ENCODE measurements around the gene CBX3. TPM values are rescaled to one million over a fixed set of nuclear protein-coding genes. Genes with fewer than 3 reads are reported as not detected.
"Not testable (repeated sequence)": the region's sequence is repeated elsewhere in the genome, so short reads cannot be mapped to it uniquely, and the experiment has no call there.

CBX3 gene
- total RNA-seq, 1 donor from 2014 or later = 225 TPM

DNA sequence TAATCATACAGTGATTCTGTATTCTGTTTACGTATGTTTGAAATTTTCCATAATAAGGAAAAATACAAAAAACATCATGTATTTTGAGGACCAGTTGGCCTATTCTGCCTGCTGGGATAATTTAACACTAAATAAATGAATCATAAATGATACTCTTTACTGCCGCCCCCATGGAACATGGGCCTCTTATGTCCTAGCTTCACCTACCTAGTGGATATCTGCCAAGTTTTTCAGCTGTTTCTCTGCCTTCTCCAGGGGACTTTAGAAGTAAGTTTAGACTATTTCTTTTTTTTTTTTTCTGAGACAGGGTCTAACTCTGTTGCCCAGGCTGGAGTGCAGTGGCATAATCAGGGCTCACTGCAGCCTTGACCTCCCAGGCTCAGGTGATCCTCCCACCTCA lies 39.1 kb upstream of the CBX3 start:
- Mint-ChIP-seq H3K36me3 (no peaks in the 10 kb centered on the region), H3K27me3 (ENCODE audit: low read depth) (no peaks in the 10 kb centered on the region), H3K4me3 (no peak overlapping the region), H3K4me1 (peaks cover 6% of the 10 kb centered on the region), H3K9me3 (no peaks in the 10 kb centered on the region), H3K27ac (no peak overlapping the region)
- DNase-seq (ENCODE audit: low spot score in 2 of 2, unreplicated experiment in 2 of 2) = no peak
- TF ChIP-seq, protein P1, sequence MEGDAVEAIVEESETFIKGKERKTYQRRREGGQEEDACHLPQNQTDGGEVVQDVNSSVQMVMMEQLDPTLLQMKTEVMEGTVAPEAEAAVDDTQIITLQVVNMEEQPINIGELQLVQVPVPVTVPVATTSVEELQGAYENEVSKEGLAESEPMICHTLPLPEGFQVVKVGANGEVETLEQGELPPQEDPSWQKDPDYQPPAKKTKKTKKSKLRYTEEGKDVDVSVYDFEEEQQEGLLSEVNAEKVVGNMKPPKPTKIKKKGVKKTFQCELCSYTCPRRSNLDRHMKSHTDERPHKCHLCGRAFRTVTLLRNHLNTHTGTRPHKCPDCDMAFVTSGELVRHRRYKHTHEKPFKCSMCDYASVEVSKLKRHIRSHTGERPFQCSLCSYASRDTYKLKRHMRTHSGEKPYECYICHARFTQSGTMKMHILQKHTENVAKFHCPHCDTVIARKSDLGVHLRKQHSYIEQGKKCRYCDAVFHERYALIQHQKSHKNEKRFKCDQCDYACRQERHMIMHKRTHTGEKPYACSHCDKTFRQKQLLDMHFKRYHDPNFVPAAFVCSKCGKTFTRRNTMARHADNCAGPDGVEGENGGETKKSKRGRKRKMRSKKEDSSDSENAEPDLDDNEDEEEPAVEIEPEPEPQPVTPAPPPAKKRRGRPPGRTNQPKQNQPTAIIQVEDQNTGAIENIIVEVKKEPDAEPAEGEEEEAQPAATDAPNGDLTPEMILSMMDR (IDR thresholded peaks at IDR 0.05; ENCODE audit: unreplicated experiment) = no peak

DNA sequence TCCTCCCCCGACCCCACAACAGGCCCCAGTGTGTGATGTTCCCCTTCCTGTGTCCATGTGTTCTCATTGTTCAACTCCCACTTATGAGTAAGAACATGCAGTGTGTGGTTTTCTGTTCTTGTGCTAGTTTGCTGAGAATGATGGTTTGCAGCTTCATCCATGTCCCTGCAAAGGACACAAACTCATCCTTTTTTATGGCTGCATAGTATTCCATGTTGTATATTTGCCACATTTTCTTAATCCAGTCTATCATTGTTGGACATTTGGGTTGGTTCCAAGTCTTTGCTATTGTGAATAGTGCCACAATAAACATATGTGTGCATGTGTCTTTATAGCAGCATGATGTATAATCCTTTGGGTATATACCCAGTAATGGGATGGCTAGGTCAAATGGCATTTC lies 37.7 kb upstream of the CBX3 start:
- H3K36me3 Mint-ChIP-seq; DNase-seq (ENCODE audit: low spot score in 2 of 2, unreplicated experiment in 2 of 2): not testable (repeated sequence)

DNA sequence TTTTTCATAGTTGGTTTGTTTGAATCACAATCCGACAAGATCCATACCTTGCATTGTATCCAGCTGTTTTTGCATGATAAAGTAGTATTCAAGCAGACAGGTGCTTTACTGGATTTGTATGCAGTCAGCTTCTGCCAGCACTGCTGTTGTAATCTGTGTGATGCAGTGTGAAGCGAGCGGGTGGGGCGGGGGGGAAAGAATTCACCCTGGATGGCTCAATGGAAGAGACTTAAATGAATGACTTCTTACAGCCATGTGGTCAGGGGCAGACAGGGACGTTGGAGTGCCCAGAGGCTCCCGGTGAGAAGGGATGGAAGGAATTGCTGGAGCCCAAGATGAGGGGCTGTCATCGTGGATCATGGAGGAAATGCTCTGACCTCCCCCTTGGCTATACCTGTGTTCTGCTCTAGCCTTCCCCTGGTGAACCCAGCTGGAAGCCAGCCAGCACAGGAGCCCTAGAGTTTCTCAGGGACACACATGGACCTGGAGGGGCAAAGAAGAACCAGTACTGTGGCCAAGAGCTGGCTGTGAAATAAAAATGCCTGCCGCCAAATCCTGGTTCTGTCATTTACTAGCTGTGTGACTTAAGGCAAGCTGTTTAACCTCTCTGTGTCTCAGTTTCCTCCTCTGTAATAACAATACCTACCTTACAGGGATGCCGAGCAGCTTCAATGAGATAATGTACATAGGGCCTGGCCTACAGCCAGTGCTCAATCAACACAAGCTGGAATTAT lies 35.4 kb upstream of the CBX3 start:
- Mint-ChIP-seq H3K27me3 (ENCODE audit: low read depth) (no peaks in the 10 kb centered on the region), H3K27ac (no peak overlapping the region), H3K9me3 (no peaks in the 10 kb centered on the region), H3K4me1 (no peaks in the 10 kb centered on the region), H3K36me3 (no peaks in the 10 kb centered on the region), H3K4me3 (no peak overlapping the region)
- TF ChIP-seq, protein P1 (IDR thresholded peaks at IDR 0.05; ENCODE audit: unreplicated experiment) = no peak
- no peak for DNase-seq (ENCODE audit: low spot score in 2 of 2, unreplicated experiment in 2 of 2)

More for the DNA sequence above, 37.7 kb upstream of the CBX3 start:
- H3K27ac Mint-ChIP-seq; H3K27me3 Mint-ChIP-seq (ENCODE audit: low read depth); H3K9me3 Mint-ChIP-seq; H3K4me1 Mint-ChIP-seq; H3K4me3 Mint-ChIP-seq: not testable (repeated sequence)

DNA sequence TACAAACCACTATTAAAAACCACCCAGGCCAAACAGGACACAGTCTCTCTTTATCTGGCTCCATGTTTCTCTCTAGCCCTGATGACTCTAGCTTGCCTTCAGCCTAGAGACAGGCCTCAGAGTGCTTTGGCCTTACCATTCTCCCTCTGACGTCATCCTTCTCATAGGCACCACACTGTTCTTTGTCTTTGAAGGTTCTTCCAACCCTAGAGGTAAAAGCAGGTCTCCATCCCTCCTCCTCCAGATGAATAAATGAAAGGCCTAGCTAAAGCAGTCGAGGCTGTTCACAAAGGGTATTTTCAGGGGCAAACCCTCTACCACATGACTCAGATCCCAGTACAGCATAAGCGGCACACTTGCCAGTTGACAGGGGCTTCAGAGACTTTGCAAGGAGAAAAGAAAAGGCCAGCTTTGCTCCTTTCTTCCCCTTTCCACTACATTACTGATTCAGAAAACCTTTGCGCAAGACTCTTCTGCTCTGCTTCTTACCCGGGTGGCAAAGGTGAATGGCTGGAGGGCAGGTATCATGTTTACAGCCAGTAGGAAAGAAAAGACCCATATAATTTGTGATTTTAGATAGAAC lies 34.8 kb upstream of the CBX3 start:
- Mint-ChIP-seq H3K4me1 (no peaks in the 10 kb centered on the region), H3K27me3 (ENCODE audit: low read depth) (no peaks in the 10 kb centered on the region)
- DNase-seq (ENCODE audit: low spot score in 2 of 2, unreplicated experiment in 2 of 2) = no peak

DNA sequence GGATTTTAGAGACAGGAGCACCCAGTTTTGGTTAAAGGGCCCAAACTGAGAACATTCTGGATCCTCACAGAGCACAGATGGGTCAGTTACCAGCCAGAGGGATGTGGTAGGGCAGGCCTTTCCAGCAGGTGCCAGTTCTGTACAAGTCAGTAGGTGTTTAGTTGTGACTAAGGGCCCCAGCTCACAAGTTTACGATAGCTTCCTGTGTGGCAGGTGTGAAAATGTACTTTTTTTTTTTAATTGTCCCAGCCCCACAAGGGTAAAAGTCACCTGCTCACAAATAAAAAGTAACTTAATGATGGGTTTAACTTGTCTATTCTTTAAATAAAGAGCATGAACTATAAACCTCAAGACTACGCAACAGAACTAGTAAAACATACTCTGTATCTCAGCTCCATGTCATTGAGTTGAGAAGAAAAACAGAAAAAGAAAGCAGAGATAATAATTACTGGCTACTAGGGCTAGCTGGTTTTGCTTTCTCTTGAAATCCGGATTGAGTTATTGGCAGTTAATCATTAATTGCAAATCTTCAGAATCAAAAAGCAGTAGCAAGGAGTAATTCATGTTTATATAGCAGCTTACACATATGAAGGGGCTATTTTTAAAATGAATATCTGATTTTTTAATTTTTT lies 34.1 kb upstream of the CBX3 start:
- DNase-seq (ENCODE audit: low spot score in 2 of 2, unreplicated experiment in 2 of 2) = no peak
- no peaks in the 10 kb centered on the region for H3K27me3 Mint-ChIP-seq (ENCODE audit: low read depth)
- H3K9me3 Mint-ChIP-seq = peaks cover 8% of the 10 kb centered on the region
- no peak overlapping the region for H3K27ac Mint-ChIP-seq
- no peaks in the 10 kb centered on the region for H3K4me1 Mint-ChIP-seq
- H3K36me3 Mint-ChIP-seq = peaks cover 6% of the 10 kb centered on the region
- H3K4me3 Mint-ChIP-seq = no peak overlapping the region
- TF ChIP-seq, protein P1 (IDR thresholded peaks at IDR 0.05; ENCODE audit: unreplicated experiment) = no peak

More for the DNA sequence above, 34.8 kb upstream of the CBX3 start:
- H3K36me3 Mint-ChIP-seq = peaks cover 3% of the 10 kb centered on the region
- TF ChIP-seq, protein P1 (IDR thresholded peaks at IDR 0.05; ENCODE audit: unreplicated experiment) = no peak
- H3K4me3 Mint-ChIP-seq = no peak overlapping the region
- no peak overlapping the region for H3K27ac Mint-ChIP-seq
- H3K9me3 Mint-ChIP-seq = peaks cover 4% of the 10 kb centered on the region

DNA sequence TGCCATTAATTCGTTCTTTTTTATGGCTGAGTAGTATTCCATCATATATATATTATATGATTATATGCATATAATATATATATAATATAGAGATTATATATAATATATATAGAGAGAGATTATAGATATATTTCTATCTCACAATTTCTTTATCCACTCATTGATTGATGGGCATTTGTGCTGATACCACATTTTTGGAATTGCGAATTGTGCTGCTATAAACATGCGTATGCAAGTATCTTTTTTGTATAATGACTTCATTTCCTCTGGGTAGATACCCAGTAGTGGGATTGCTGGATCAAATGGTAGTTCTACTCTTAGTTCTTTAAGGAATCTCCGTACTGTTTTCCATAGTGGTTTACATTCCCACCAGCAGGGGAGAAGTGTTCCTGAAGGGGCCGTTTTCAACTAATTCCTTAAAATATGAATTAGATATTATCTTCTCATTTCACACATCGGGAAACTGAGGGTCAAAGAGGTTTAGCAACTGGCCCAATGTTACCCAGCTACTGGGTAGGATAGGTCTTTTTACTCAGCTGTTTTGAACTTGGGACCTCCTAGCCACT lies 33.0 kb upstream of the CBX3 start:
- Mint-ChIP-seq H3K27me3 (ENCODE audit: low read depth) (no peaks in the 10 kb centered on the region), H3K9me3 (peaks cover 8% of the 10 kb centered on the region), H3K36me3 (peaks cover 6% of the 10 kb centered on the region), H3K27ac (no peak overlapping the region), H3K4me3 (no peak overlapping the region), H3K4me1 (no peaks in the 10 kb centered on the region)
- no peak for DNase-seq (ENCODE audit: low spot score in 2 of 2, unreplicated experiment in 2 of 2)
- TF ChIP-seq, protein P1 (IDR thresholded peaks at IDR 0.05; ENCODE audit: unreplicated experiment) = no peak

Measured in mesothelial cell of epicardium (in vitro differentiated cells).